IMR-90 (cell line): ENCODE measurements around the gene MEPCE. TPM values are rescaled to one million over a fixed set of nuclear protein-coding genes. Genes with fewer than 3 reads are reported as not detected.

ENCODE experiments used
- ATAC-seq: fragments of 200-7000 bp; cut with Tn5 transposase; 2 replicates; pipeline ENCODE4 v1.9.1; 2020; ENCODE audit warnings: low read depth, mild to moderate bottlenecking, moderate library complexity
- BruUV-seq: library from RNA; stranded (reverse); fragments of 400-500 nt; replicated peaks from 2 replicates; lab custom pipeline; 2021; lab: Mats Ljungman, UMichigan
- CTCF ChIA-PET: fragments of 300-600 bp; formaldehyde crosslinking; extraction: SDS; loops from one replicate; lab custom pipeline; 2021; ENCODE audit warnings: antibody characterized with exemption; lab: Yijun Ruan, JAX
- POLR2A ChIA-PET: fragments of 300-600 bp; sonication (Branson Sonifier 250); formaldehyde crosslinking; loops from one replicate; lab custom pipeline; 2022; ENCODE audit warnings: antibody characterized with exemption; ENCODE audit not compliant: unreplicated experiment; lab: Charles Lee
- DNase-seq: peaks from one replicate; pipeline ENCODE4 v3.0.0; 2013
- H2AFZ ChIP-seq: replicated peaks from 2 replicates; pipeline ENCODE3; 2013; ENCODE audit warnings: low read length, mild to moderate bottlenecking; ENCODE audit not compliant: poor library complexity
- H2AK5ac ChIP-seq: 2 replicates; pipeline ENCODE4 v1.6.1; 2013; ENCODE audit warnings: low read depth, low read length, inconsistent platforms
- H2AK9ac ChIP-seq: replicated peaks from 2 replicates; pipeline ENCODE3; 2013; ENCODE audit warnings: mild to moderate bottlenecking, low read depth, low read length, moderate library complexity; ENCODE audit not compliant: poor library complexity
- H2BK120ac ChIP-seq: 2 replicates; pipeline ENCODE4 v1.6.1; 2013; ENCODE audit warnings: low read depth, low read length, inconsistent platforms
- H2BK15ac ChIP-seq: 3 replicates; pipeline ENCODE4 v1.6.1; 2013; ENCODE audit warnings: low read depth, low read length, inconsistent platforms
- H2BK20ac ChIP-seq: 2 replicates; pipeline ENCODE4 v1.6.1; 2013; ENCODE audit warnings: low read depth, mild to moderate bottlenecking, inconsistent platforms, low read length, moderate library complexity
- H2BK5ac ChIP-seq: 2 replicates; pipeline ENCODE4 v1.6.1; 2013; ENCODE audit warnings: mild to moderate bottlenecking, low read depth, low read length, inconsistent platforms; ENCODE audit not compliant: poor library complexity, severe bottlenecking
- H3K14ac ChIP-seq: replicated peaks from 2 replicates; pipeline ENCODE4 v1.6.1; 2013; ENCODE audit warnings: low read depth, low read length, inconsistent platforms
- H3K18ac ChIP-seq: 2 replicates; pipeline ENCODE4 v1.6.1; 2013; ENCODE audit warnings: low read depth, low read length, control low read depth
- H3K23ac ChIP-seq: 2 replicates; pipeline ENCODE4 v1.6.1; 2013; ENCODE audit warnings: low read depth, low read length, inconsistent platforms
- H3K27ac ChIP-seq: 2 replicates; pipeline ENCODE4 v1.5.1; 2013; ENCODE audit warnings: mild to moderate bottlenecking, control low read depth, low read length; ENCODE audit not compliant: insufficient read depth
- H3K27me3 ChIP-seq: 2 replicates; pipeline ENCODE4 v1.6.1; 2013; ENCODE audit warnings: low read length; ENCODE audit not compliant: control insufficient read depth, insufficient read depth
- H3K36me3 ChIP-seq: 2 replicates; pipeline ENCODE4 v1.6.1; 2013; ENCODE audit warnings: low read length, mixed read lengths; ENCODE audit not compliant: control insufficient read depth, insufficient read depth
- H3K4ac ChIP-seq: 2 replicates; pipeline ENCODE4 v1.6.1; 2013; ENCODE audit warnings: low read depth, low read length, inconsistent platforms
- H3K4me1 ChIP-seq: 2 replicates; pipeline ENCODE4 v1.6.1; 2013; ENCODE audit warnings: low read length, mixed read lengths; ENCODE audit not compliant: control insufficient read depth, insufficient read depth
- H3K4me2 ChIP-seq: 2 replicates; pipeline ENCODE4 v1.6.1; 2013; ENCODE audit warnings: low read depth, mild to moderate bottlenecking, control low read depth, low read length, moderate library complexity
- H3K4me3 ChIP-seq: 2 replicates; pipeline ENCODE4 v1.5.1; 2013; ENCODE audit warnings: low read depth, mild to moderate bottlenecking, control low read depth, low read length, moderate library complexity; ENCODE audit not compliant: insufficient read depth
- H3K56ac ChIP-seq: 2 replicates; pipeline ENCODE4 v1.6.1; 2013; ENCODE audit warnings: low read length, inconsistent platforms; ENCODE audit not compliant: insufficient read depth; ENCODE audit errors: extremely low read depth
- H3K79me1 ChIP-seq, 2 experiments: 2 replicates each; pipeline ENCODE4 v1.6.1; 2013; ENCODE audit warnings: low read length in 2 of 2, inconsistent platforms in 1 of 2, low read depth in 1 of 2
- H3K9ac ChIP-seq: 2 replicates; pipeline ENCODE4 v1.6.1; 2013; ENCODE audit warnings: low read depth, low read length, control low read depth
- H3K9me1 ChIP-seq: 2 replicates; pipeline ENCODE4 v1.6.1; 2013; ENCODE audit warnings: low read length, inconsistent platforms; ENCODE audit not compliant: insufficient read depth
- H3K9me3 ChIP-seq: 2 replicates; pipeline ENCODE4 v1.6.1; 2013; ENCODE audit warnings: low read length; ENCODE audit not compliant: control insufficient read depth, insufficient read depth
- H4K20me1 ChIP-seq: 2 replicates; pipeline ENCODE4 v1.6.1; 2013; ENCODE audit warnings: low read length, inconsistent platforms; ENCODE audit not compliant: insufficient read depth
- H4K5ac ChIP-seq: 2 replicates; pipeline ENCODE4 v1.6.1; 2013; ENCODE audit warnings: mild to moderate bottlenecking, low read depth, low read length, control low read depth
- H4K8ac ChIP-seq, 2 experiments: 2 replicates each; pipeline ENCODE4 v1.6.1; 2013; ENCODE audit warnings: low read depth in 2 of 2, low read length in 2 of 2, control low read depth in 1 of 2, inconsistent platforms in 1 of 2
- H4K91ac ChIP-seq: 2 replicates; pipeline ENCODE4 v1.6.1; 2013; ENCODE audit warnings: low read depth, low read length, inconsistent platforms; ENCODE audit not compliant: insufficient read depth
- BHLHE40 ChIP-seq: fragments of 150-350 bp; IDR thresholded peaks from 2 replicates; pipeline ENCODE4 v1.6.1; 2016; ENCODE audit warnings: mild to moderate bottlenecking, low read depth, low read length
- CEBPB ChIP-seq: IDR thresholded peaks from 2 replicates; pipeline ENCODE4 v1.6.1; 2012; ENCODE audit warnings: low read depth, low read length, improper control_type of control experiment
- CHD1 ChIP-seq: IDR thresholded peaks from 2 replicates; pipeline ENCODE4 v1.6.1; 2012; ENCODE audit warnings: low read depth, low read length, improper control_type of control experiment
- CTCF ChIP-seq: conservative IDR thresholded peaks from 2 replicates; pipeline ENCODE4 v1.5.1; 2012; ENCODE audit warnings: mild to moderate bottlenecking, low read depth, low read length, improper control_type of control experiment
- ELK1 ChIP-seq: fragments of 150-350 bp; IDR thresholded peaks from 2 replicates; pipeline ENCODE4 v1.6.1; 2016; ENCODE audit warnings: low read depth, mild to moderate bottlenecking, low read length, moderate library complexity, borderline replicate concordance
- FOS ChIP-seq: fragments of 150-350 bp; IDR thresholded peaks from 2 replicates; pipeline ENCODE4 v1.6.1; 2016; ENCODE audit warnings: low read depth, low read length
- MAFK ChIP-seq: IDR thresholded peaks from 2 replicates; pipeline ENCODE4 v1.6.1; 2012; ENCODE audit warnings: low read depth, low read length, improper control_type of control experiment
- MAZ ChIP-seq: IDR thresholded peaks from 2 replicates; pipeline ENCODE4 v1.6.1; 2012; ENCODE audit warnings: low read depth, mild to moderate bottlenecking, low read length, improper control_type of control experiment, moderate library complexity, borderline replicate concordance
- MXI1 ChIP-seq: IDR thresholded peaks from 2 replicates; pipeline ENCODE4 v1.6.1; 2012; ENCODE audit warnings: low read depth, mild to moderate bottlenecking, low read length, moderate library complexity, borderline replicate concordance
- NFE2L2 ChIP-seq: fragments of 150-350 bp; IDR thresholded peaks from 2 replicates; pipeline ENCODE4 v1.6.1; 2016; ENCODE audit warnings: low read depth, mild to moderate bottlenecking, low read length
- POLR2A ChIP-seq: IDR thresholded peaks from 2 replicates; pipeline ENCODE4 v1.6.1; 2012; ENCODE audit warnings: mild to moderate bottlenecking, low read depth, low read length
- RAD21 ChIP-seq: IDR thresholded peaks from 2 replicates; pipeline ENCODE4 v1.6.1; 2012; ENCODE audit warnings: low read length, improper control_type of control experiment
- RCOR1 ChIP-seq: IDR thresholded peaks from 2 replicates; pipeline ENCODE4 v1.6.1; 2012; ENCODE audit warnings: mild to moderate bottlenecking, low read length, improper control_type of control experiment; ENCODE audit not compliant: insufficient replicate concordance
- RFX5 ChIP-seq: IDR thresholded peaks from 2 replicates; pipeline ENCODE4 v1.8.0; 2012; ENCODE audit warnings: low read depth, mild to moderate bottlenecking, low read length, moderate library complexity
- SMC3 ChIP-seq: fragments of 150-350 bp; IDR thresholded peaks from 2 replicates; pipeline ENCODE4 v1.6.1; 2016; ENCODE audit warnings: low read depth, mild to moderate bottlenecking, antibody characterized with exemption, low read length, moderate library complexity
- USF2 ChIP-seq: fragments of 150-350 bp; IDR thresholded peaks from 2 replicates; pipeline ENCODE4 v1.6.1; 2017; ENCODE audit warnings: mild to moderate bottlenecking, antibody characterized with exemption, low read length, low read depth
- WGBS, 2 experiments: methylation state at CpG; one replicate each; pipeline versions ENCODE4 v1.1.5 to v1.1.7; 2013; ENCODE audit warnings: missing lambda C conversion rate in 2 of 2; ENCODE audit not compliant: insufficient read length in 1 of 2; ENCODE audit errors: extremely low coverage in 2 of 2; 5-methylcytosine and 5-hydroxymethylcytosine counted together
- dilution Hi-C: fragments of 300-500 bp; cut with HindIII; formaldehyde crosslinking; loops from one replicate; pipeline ENCODE4 v1.14.3; 2018; ENCODE audit warnings: low sequenced_read_pairs; ENCODE audit not compliant: unreplicated experiment
- in situ Hi-C: fragments of 300-500 bp; cut with MboI; formaldehyde crosslinking; loops from 3 replicates; pipeline ENCODE4 v1.14.3; 2019; ENCODE audit warnings: low sequenced_read_pairs, inconsistent platforms, mixed read lengths
- intact Hi-C: fragments of 100-400 bp; cut with micrococcal nuclease; formaldehyde crosslinking; loops from 2 replicates; pipeline ENCODE4 v1.10.0; 2022
- polyA plus RNA-seq, 3 experiments: library from polyadenylated mRNA; depleted of rRNA; stranded (reverse); fragments of >200 nt; gene quantifications; 2 replicates each; pipeline ENCODE4 v1.2.3, GENCODE V29; 2012; ENCODE audit warnings: low replicate concordance in 1 of 3
- total RNA-seq: library from RNA; depleted of rRNA; stranded (reverse); fragments of >200 nt; gene quantifications from 2 replicates; pipeline ENCODE4 v1.2.3, GENCODE V29; 2012

The MEPCE gene
- total and polyA plus RNA-seq, 2 of the 4 experiments (the other 2 are of a cell fraction), result 18.2 to 22.9 TPM

GRCh38 chr7:100438172-100438571, 8.5 kb downstream of the MEPCE start:
- Histone ChIP-seq H2BK15ac (0 out of 3 replicates have a peak overlapping the region, but pooled peaks have one; percentile 52), H4K20me1 (0 out of 2 replicates have a peak, but pooled peaks cover 3% of the 10 kb centered on the region), H4K5ac (no peak overlapping the region), H3K9me3 (no peaks in the 10 kb centered on the region), H3K9ac (no peak overlapping the region), H3K56ac (no peak overlapping the region), H3K18ac (no peak overlapping the region), H3K9me1 (peaks cover 17% of the 10 kb centered on the region), H4K91ac (peak overlapping the region; percentile 17; the same call in 1 of the 2 replicates), H3K23ac (no peak overlapping the region), H3K4me2 (no peak overlapping the region), H3K27ac (no peak overlapping the region), H2BK120ac (peak overlapping the region; percentile 30; the same call in 1 of the 2 replicates), H3K4me3 (no peak overlapping the region), H3K27me3 (no peaks in the 10 kb centered on the region), H2AFZ (no peak overlapping the region), H3K79me1 (peaks cover 15 to 36% of the 10 kb centered on the region in 2 experiments), H2AK5ac (no peak overlapping the region), H2BK20ac (peak overlapping the region; percentile 34; the same call in 1 of the 2 replicates), H3K36me3 (peaks cover 17% of the 10 kb centered on the region), H3K4ac (no peak overlapping the region), H2AK9ac (no peak overlapping the region), H3K14ac (no peak overlapping the region), H4K8ac (no peak overlapping the region; a peak in 1 of 4 replicates), H3K4me1 (peaks cover 10% of the 10 kb centered on the region), H2BK5ac (peak overlapping the region; percentile 38)
- no peak for ATAC-seq
- no TSS peak for BruUV-seq
- DNase-seq, result no peak
- WGBS, 2 experiments, result no CpG with 5 or more reads among the region's 2 CpGs
- ChIA-PET CTCF (interaction anchor here (0.6 kb wide), 1 partner anchor 12 kb away, joined by 4 read pairs; no protein-coding TSS in a partner anchor), POLR2A (no interaction called here)
- in situ Hi-C loops, result loop anchor here (25.0 kb wide), 1 partner anchor 674 kb away; no protein-coding TSS in a partner anchor
- no peak for TF ChIP-seq BHLHE40
- TF ChIP-seq USF2, result no peak
- no peak for TF ChIP-seq CEBPB
- no peak for TF ChIP-seq RCOR1
- no peak for TF ChIP-seq MXI1
- TF ChIP-seq POLR2A, result no peak
- TF ChIP-seq RFX5, result no peak
- TF ChIP-seq SMC3, result no peak
- no peak for TF ChIP-seq CHD1
- TF ChIP-seq CTCF, result no peak
- TF ChIP-seq RAD21, result no peak
- no peak for TF ChIP-seq FOS
- no peak for TF ChIP-seq NFE2L2
- no peak for TF ChIP-seq MAFK
- TF ChIP-seq ELK1, result no peak
- TF ChIP-seq MAZ, result no peak
- intact Hi-C loops, result no loop called here
- dilution Hi-C loops, result no loop called here
